ENCODE results near the gene ARHGAP28. TPM values are rescaled to one million over a fixed set of nuclear protein-coding genes. Genes with fewer than 3 reads are reported as not detected.

ARHGAP28 gene
- total RNA-seq, 2 donors from 2014 or later = 110 to 133 TPM

- H3K27ac Mint-ChIP-seq = peak overlapping the region; percentile 36
- peaks cover 46% of the 10 kb centered on the region for H3K36me3 Mint-ChIP-seq (ENCODE audit: low read depth)
- Histone ChIP-seq H3K9me3 (ENCODE audit: control insufficient read depth, low read length) (peaks cover 17% of the 10 kb centered on the region), H3K27me3 (ENCODE audit: control insufficient read depth, insufficient read depth, low read length, poor library complexity, severe bottlenecking) (no peaks in the 10 kb centered on the region), H3K9ac (ENCODE audit: extremely low read depth, low read length, poor library complexity, severe bottlenecking) (no peak overlapping the region), H3K4me3 (ENCODE audit: low read length) (no peak overlapping the region), H3K36me3 (ENCODE audit: control insufficient read depth, insufficient read depth, low read length) (peaks cover 55% of the 10 kb centered on the region), H3K4me1 (ENCODE audit: control insufficient read depth, insufficient read depth, low read length) (peaks cover 7% of the 10 kb centered on the region), H3K27ac (ENCODE audit: low read depth, low read length) (no peak overlapping the region)
- H3K9me3 Mint-ChIP-seq = peaks cover 2% of the 10 kb centered on the region
- DNase-seq = no peak
- H3K27me3 Mint-ChIP-seq (ENCODE audit: insufficient read depth) = no peaks in the 10 kb centered on the region
- WGBS, 2 experiments (ENCODE audit: insufficient coverage in 1 of 2, insufficient read length in 1 of 2) = no CpG with 5 or more reads among the region's 1 CpG
- H3K4me3 Mint-ChIP-seq = no peak overlapping the region
- no peak for TF ChIP-seq CTCF (conservative IDR thresholded peaks at IDR 0.05)
- peaks cover 28% of the 10 kb centered on the region for H3K4me1 Mint-ChIP-seq
These were observed 15.4 kb downstream of the ARHGAP28 start for GRCh38 chr18:6744816-6745455.

GRCh38 chr18:6745504-6746031 is 16.1 kb downstream of the ARHGAP28 start:
- H3K36me3 Mint-ChIP-seq (ENCODE audit: low read depth) = peaks cover 47% of the 10 kb centered on the region
- peaks cover 8% of the 10 kb centered on the region for H3K9me3 Mint-ChIP-seq
- peaks cover 23% of the 10 kb centered on the region for H3K9me3 ChIP-seq (ENCODE audit: control insufficient read depth, low read length)
- 93 to 96% methylated on average over 5 of the region's 5 CpGs for WGBS, 2 experiments (ENCODE audit: insufficient coverage in 1 of 2, insufficient read length in 1 of 2)
- H3K36me3 ChIP-seq (ENCODE audit: control insufficient read depth, insufficient read depth, low read length) = peaks cover 55% of the 10 kb centered on the region
- H3K4me3 Mint-ChIP-seq = no peak overlapping the region
- H3K4me1 Mint-ChIP-seq = peaks cover 27% of the 10 kb centered on the region
- no peak overlapping the region for H3K9ac ChIP-seq (ENCODE audit: extremely low read depth, low read length, poor library complexity, severe bottlenecking)
- no peak overlapping the region for H3K27ac ChIP-seq (ENCODE audit: low read depth, low read length)
- peak overlapping the region; percentile 36 for H3K27ac Mint-ChIP-seq
- no peak for TF ChIP-seq CTCF (conservative IDR thresholded peaks at IDR 0.05)
- peaks cover 7% of the 10 kb centered on the region for H3K4me1 ChIP-seq (ENCODE audit: control insufficient read depth, insufficient read depth, low read length)
- no peak overlapping the region for H3K4me3 ChIP-seq (ENCODE audit: low read length)
- no peaks in the 10 kb centered on the region for H3K27me3 Mint-ChIP-seq (ENCODE audit: insufficient read depth)
- DNase-seq = no peak
- H3K27me3 ChIP-seq (ENCODE audit: control insufficient read depth, insufficient read depth, low read length, poor library complexity, severe bottlenecking) = no peaks in the 10 kb centered on the region

GRCh38 chr18:6746386-6746960 is 17.0 kb downstream of the ARHGAP28 start:
- H3K27me3 Mint-ChIP-seq (ENCODE audit: insufficient read depth) = no peaks in the 10 kb centered on the region
- Histone ChIP-seq H3K4me1 (ENCODE audit: control insufficient read depth, insufficient read depth, low read length) (peaks cover 12% of the 10 kb centered on the region), H3K36me3 (ENCODE audit: control insufficient read depth, insufficient read depth, low read length) (peaks cover 48% of the 10 kb centered on the region), H3K27ac (ENCODE audit: low read depth, low read length) (no peak overlapping the region), H3K9ac (ENCODE audit: extremely low read depth, low read length, poor library complexity, severe bottlenecking) (no peak overlapping the region), H3K9me3 (ENCODE audit: control insufficient read depth, low read length) (peaks cover 27% of the 10 kb centered on the region), H3K27me3 (ENCODE audit: control insufficient read depth, insufficient read depth, low read length, poor library complexity, severe bottlenecking) (no peaks in the 10 kb centered on the region), H3K4me3 (ENCODE audit: low read length) (no peak overlapping the region)
- DNase-seq = no peak
- peaks cover 22% of the 10 kb centered on the region for H3K4me1 Mint-ChIP-seq
- TF ChIP-seq CTCF (conservative IDR thresholded peaks at IDR 0.05) = no peak
- no peak overlapping the region for H3K27ac Mint-ChIP-seq
- H3K4me3 Mint-ChIP-seq = no peak overlapping the region
- 97 to 100% methylated on average over 2 of the region's 2 CpGs for WGBS, 2 experiments (ENCODE audit: insufficient coverage in 1 of 2, insufficient read length in 1 of 2)
- peaks cover 48% of the 10 kb centered on the region for H3K36me3 Mint-ChIP-seq (ENCODE audit: low read depth)
- H3K9me3 Mint-ChIP-seq = peaks cover 16% of the 10 kb centered on the region
